Activated CD8-positive, alpha-beta T cell treated with anti-CD3 and anti-CD28 coated beads for 36 hours (primary cell): ENCODE data around the gene NDUFB2. TPM values are rescaled to one million over a fixed set of nuclear protein-coding genes. Genes with fewer than 3 reads are reported as not detected.

ENCODE experiments used
- ATAC-seq: fragments of 200-7000 bp; cut with Tn5 transposase; one replicate; pipeline ENCODE4 v1.10.0; 2021; ENCODE audit warnings: mild to moderate bottlenecking, moderate library complexity
- CTCF ChIA-PET: fragments of 350-600 bp; sonication (Branson Sonifier 250); formaldehyde crosslinking; loops from one replicate; lab custom pipeline; 2021; ENCODE audit warnings: antibody characterized with exemption; lab: Charles Lee
- POLR2A ChIA-PET: fragments of 350-600 bp; sonication (Branson Sonifier 250); formaldehyde crosslinking; loops from one replicate; lab custom pipeline; 2021; ENCODE audit warnings: antibody characterized with exemption; lab: Charles Lee
- DNase-seq: peaks from one replicate; pipeline ENCODE4 v3.0.0-alpha.2; 2020
- H3K27ac Mint-ChIP-seq: one replicate; pipeline ENCODE4 v1.8.0; 2021; ENCODE audit warnings: mild to moderate bottlenecking, mixed read lengths
- H3K27me3 Mint-ChIP-seq: one replicate; pipeline ENCODE4 v1.8.0; 2021; ENCODE audit warnings: mixed read lengths
- H3K36me3 Mint-ChIP-seq: one replicate; pipeline ENCODE4 v1.8.0; 2021; ENCODE audit warnings: low read depth, mixed read lengths
- H3K4me1 Mint-ChIP-seq: one replicate; pipeline ENCODE4 v1.8.0; 2021; ENCODE audit warnings: low read depth, mixed read lengths
- H3K4me3 Mint-ChIP-seq: one replicate; pipeline ENCODE4 v1.8.0; 2021; ENCODE audit warnings: mild to moderate bottlenecking, moderate library complexity, mixed read lengths
- H3K9me3 Mint-ChIP-seq: one replicate; pipeline ENCODE4 v1.8.0; 2021; ENCODE audit warnings: mixed read lengths
- CTCF ChIP-seq: fragments of 200-600 bp; IDR thresholded peaks from one replicate; pipeline ENCODE4 v1.8.0; 2022; ENCODE audit warnings: antibody characterized with exemption, mild to moderate bottlenecking
- intact Hi-C: fragments of 100-400 bp; cut with micrococcal nuclease; formaldehyde crosslinking; loops from one replicate; pipeline ENCODE4 v1.10.0; 2022
- total RNA-seq, 2 experiments: library from RNA; stranded (reverse); gene quantifications; one replicate each; pipeline ENCODE4 v1.2.3, GENCODE V29; 2021

Gene NDUFB2
- 100 to 1,000 TPM; 159 to 177 TPM for total RNA-seq

GRCh38 chr7:140696680-140697446 lies at the start of gene NDUFB2:
Gene NDUFB2 (plus strand): TSS chr7:140696708. CDS start chr7:140696745, 37 bp downstream.
- POLR2A ChIA-PET, result interaction anchor here (0.9 to 2.3 kb wide), 4 partner anchors 9 to 317 kb away, joined by 3 to 14 read pairs (median 4); partner anchors contain the start of gene ADCK2
- ATAC-seq (peak; percentile 89), DNase-seq (peak; percentile 79)
- CTCF ChIA-PET, result interaction anchor here (1.2 to 1.5 kb wide), 3 partner anchors 27 to 316 kb away, joined by 3 to 6 read pairs (median 3); no protein-coding TSS in a partner anchor
- peaks cover 29% of the 10 kb centered on the region for H3K4me1 Mint-ChIP-seq
- H3K4me3 Mint-ChIP-seq, result peak within 1 kb of the TSS; percentile 94
- no peaks in the 10 kb centered on the region for H3K9me3 Mint-ChIP-seq
- intact Hi-C loops, result no loop called here
- H3K36me3 Mint-ChIP-seq, result peaks cover 20% of the 10 kb centered on the region
- TF ChIP-seq CTCF, result no peak
- peak within 1 kb of the TSS; percentile 97 for H3K27ac Mint-ChIP-seq
- H3K27me3 Mint-ChIP-seq, result no peaks in the 10 kb centered on the region

- ChIA-PET POLR2A (no interaction called here), CTCF (interaction anchor here (1.0 to 2.2 kb wide), 2 partner anchors 11 to 15 kb away, joined by 4 read pairs; no protein-coding TSS in a partner anchor)
- peak; percentile 65 for TF ChIP-seq CTCF
- Mint-ChIP-seq H3K27ac (no peak overlapping the region), H3K4me1 (peaks cover 5% of the 10 kb centered on the region), H3K4me3 (no peak overlapping the region), H3K27me3 (peaks cover 13% of the 10 kb centered on the region), H3K36me3 (no peaks in the 10 kb centered on the region), H3K9me3 (no peaks in the 10 kb centered on the region)
- ATAC-seq, result peak; percentile 90
- DNase-seq, result peak; percentile 70
- intact Hi-C loops, result no loop called here
Measured at GRCh38 chr7:140646931-140647647, 49.4 kb upstream of the NDUFB2 start.

- POLR2A ChIA-PET, result no interaction called here
- Mint-ChIP-seq H3K9me3 (no peaks in the 10 kb centered on the region), H3K4me3 (no peak overlapping the region), H3K4me1 (peaks cover 7% of the 10 kb centered on the region), H3K36me3 (no peaks in the 10 kb centered on the region), H3K27me3 (peaks cover 3% of the 10 kb centered on the region), H3K27ac (no peak overlapping the region)
- no peak for TF ChIP-seq CTCF
- ATAC-seq, result no peak
- DNase-seq, result no peak
- intact Hi-C loops, result loop anchor here (5.0 kb wide), 1 partner anchor 172 kb away; the partner anchor contains the start of gene MKRN1
- CTCF ChIA-PET, result no interaction called here
Measured at GRCh38 chr7:140649556-140650205, 46.8 kb upstream of the NDUFB2 start.

GRCh38 chr7:140650367-140650766 lies 46.1 kb upstream of the NDUFB2 start:
- Mint-ChIP-seq H3K27me3 (peaks cover 3% of the 10 kb centered on the region), H3K9me3 (no peaks in the 10 kb centered on the region), H3K27ac (no peak overlapping the region), H3K4me1 (peaks cover 7% of the 10 kb centered on the region), H3K4me3 (no peak overlapping the region), H3K36me3 (no peaks in the 10 kb centered on the region)
- no peak for DNase-seq
- TF ChIP-seq CTCF, result no peak
- intact Hi-C loops, result loop anchor here (5.0 kb wide), 1 partner anchor 173 kb away; the partner anchor contains the start of gene MKRN1
- POLR2A ChIA-PET, result no interaction called here
- CTCF ChIA-PET, result no interaction called here
- no peak for ATAC-seq
